Lower leg skin (tissue), 3 donors: ENCODE data around the gene PCCA.

ENCODE experiments used
- CTCF ChIP-seq, 3 donors: fragments of 450-650 bp; IDR thresholded peaks; one replicate each; pipeline ENCODE4 v1.5.1; 2016; ENCODE audit warnings: antibody characterized with exemption in 3 of 3, mild to moderate bottlenecking in 3 of 3, moderate library complexity in 2 of 3
- POLR2A ChIP-seq, 2 donors: fragments of 450-650 bp; IDR thresholded peaks; one replicate each; pipeline ENCODE4 v1.6.1; 2016 to 2017; ENCODE audit warnings: antibody characterized with exemption in 2 of 2, mild to moderate bottlenecking in 1 of 2, moderate library complexity in 1 of 2

GRCh38 chr13:100275746-100276145, 186.9 kb downstream of the PCCA start:
- TF ChIP-seq CTCF (IDR thresholded peaks at IDR 0.05): no peak
- TF ChIP-seq POLR2A (IDR thresholded peaks at IDR 0.05): no peak
